Muscle of arm (tissue), 12 donors: ENCODE results near the gene FAM13A. TPM values are rescaled to one million over a fixed set of nuclear protein-coding genes. Genes with fewer than 3 reads are reported as not detected.

Source experiments
- DNase-seq: peaks from one replicate; pipeline ENCODE4 v3.0.0-alpha.2; 2013
- polyA plus RNA-seq, 12 donors: library from polyadenylated mRNA; unstranded; fragments of 120-200 nt; gene quantifications; one replicate each; pipeline ENCODE4 v1.2.1, GENCODE V29; 2013; ENCODE audit not compliant: insufficient read length in 12 of 12

The FAM13A gene
- polyA plus RNA-seq, 12 donors: 26.8 to 46.3 (median 40.0) TPM; not detected in 1

GRCh38 chr4:88779431-88779830 lies 277.6 kb downstream of the FAM13A start:
- no peak for DNase-seq

- DNase-seq: no peak
Measured at GRCh38 chr4:88775529-88775928, 281.5 kb downstream of the FAM13A start.

GRCh38 chr4:88775026-88775425 lies 282.0 kb downstream of the FAM13A start:
- no peak for DNase-seq

GRCh38 chr4:88771883-88772450 lies 285.0 kb downstream of the FAM13A start:
- DNase-seq: no peak

- no peak for DNase-seq
Measured at GRCh38 chr4:88765729-88766128, 291.3 kb downstream of the FAM13A start.

- no peak for DNase-seq
Measured at GRCh38 chr4:88763075-88763474, 293.9 kb downstream of the FAM13A start.

GRCh38 chr4:88761861-88762523 lies 295.0 kb downstream of the FAM13A start:
- no peak for DNase-seq

GRCh38 chr4:88761342-88761741 lies 295.6 kb downstream of the FAM13A start:
- no peak for DNase-seq

- DNase-seq: peak; percentile 38
Measured at GRCh38 chr4:88759895-88760290, 297.1 kb downstream of the FAM13A start.

- peak; percentile 64 for DNase-seq
Measured at GRCh38 chr4:88759039-88759894, 297.7 kb downstream of the FAM13A start.

GRCh38 chr4:88758264-88758663 lies 298.7 kb downstream of the FAM13A start:
- no peak for DNase-seq

- DNase-seq: no peak
Measured at GRCh38 chr4:88757776-88758175, 299.2 kb downstream of the FAM13A start.

- no peak for DNase-seq
Measured at GRCh38 chr4:88757067-88757466, 299.9 kb downstream of the FAM13A start.

GRCh38 chr4:88756149-88756548 lies 300.8 kb downstream of the FAM13A start:
- DNase-seq: no peak

- no peak for DNase-seq
Measured at GRCh38 chr4:88755454-88755853, 301.5 kb downstream of the FAM13A start.

GRCh38 chr4:88754796-88755195 lies 302.2 kb downstream of the FAM13A start:
- no peak for DNase-seq

- peak; percentile 58 for DNase-seq
Measured at GRCh38 chr4:88753658-88754571, 303.1 kb downstream of the FAM13A start.

- DNase-seq: no peak
Measured at GRCh38 chr4:88752754-88753153, 304.2 kb downstream of the FAM13A start.

GRCh38 chr4:88752076-88752463 lies 304.9 kb downstream of the FAM13A start:
- DNase-seq: no peak

GRCh38 chr4:88751258-88752075 lies 305.5 kb downstream of the FAM13A start:
- DNase-seq: no peak

GRCh38 chr4:88750369-88750768 lies 306.6 kb downstream of the FAM13A start:
- DNase-seq: no peak
